H1 (cell line): Measurements from ENCODE around the gene PRG3.

Source experiments
- ATF3 ChIP-seq: IDR thresholded peaks from 2 replicates; pipeline ENCODE4 v1.6.1; 2011; ENCODE audit warnings: low read depth, mild to moderate bottlenecking, low read length; ENCODE audit not compliant: insufficient read depth
- CEBPB ChIP-seq: IDR thresholded peaks from 2 replicates; pipeline ENCODE4 v1.6.1; 2012; ENCODE audit warnings: low read depth, low read length
- HDAC6 ChIP-seq: IDR thresholded peaks from one replicate; pipeline ENCODE4 v1.7.1; 2012; ENCODE audit warnings: low read depth, mild to moderate bottlenecking, inconsistent platforms, low read length, moderate library complexity
- POLR2A ChIP-seq, 2 experiments: IDR thresholded peaks; 1 replicate in 1 of 2; 2 replicates in 1 of 2; pipeline ENCODE4 v1.6.1; 2011; ENCODE audit warnings: low read depth in 2 of 2, low read length in 2 of 2, mild to moderate bottlenecking in 2 of 2; ENCODE audit errors: control extremely low read depth in 1 of 2

- TF ChIP-seq ATF3 (no peak), CEBPB (no peak), HDAC6 (no peak), POLR2A (IDR thresholded peaks at IDR 0.05; ENCODE audit: control extremely low read depth in 1 of 2, low read depth in 2 of 2, low read length in 2 of 2) (no peak)
These were observed 12.7 kb downstream of the PRG3 start for GRCh38 chr11:57368106-57368844.
